ENCODE data around the gene CLDN5. TPM values are rescaled to one million over a fixed set of nuclear protein-coding genes. Genes with fewer than 3 reads are reported as not detected.
A peak's percentile ranks its signal among the peaks of the same experiment; 100 is the strongest.

Gene CLDN5
- total RNA-seq, 1 donor from 2014 or later = 213 TPM

GRCh38 chr22:19525666-19526065 lies 1.5 kb upstream of the CLDN5 start:
- Histone ChIP-seq H3K36me3 (no peaks in the 10 kb centered on the region), H3K4me1 (peaks cover 27% of the 10 kb centered on the region), H3K9me3 (no peaks in the 10 kb centered on the region), H3K4me3 (peak overlapping the region; percentile 61), H3K27ac (peak overlapping the region; percentile 91), H3K27me3 (ENCODE audit: low read depth) (peaks cover 52% of the 10 kb centered on the region)
- no peak for TF ChIP-seq CTCF (IDR thresholded peaks at IDR 0.05)
- ATAC-seq (no peak), DNase-seq (no peak)
- intact Hi-C loops (cut with DNase I) = no loop called here

- intact Hi-C loops (cut with DNase I) = no loop called here
- Histone ChIP-seq H3K9me3 (no peaks in the 10 kb centered on the region), H3K27me3 (ENCODE audit: low read depth) (peaks cover 52% of the 10 kb centered on the region), H3K4me3 (peak overlapping the region; percentile 61), H3K27ac (peak overlapping the region; percentile 91), H3K36me3 (no peaks in the 10 kb centered on the region), H3K4me1 (peaks cover 27% of the 10 kb centered on the region)
- no peak for TF ChIP-seq CTCF (IDR thresholded peaks at IDR 0.05)
- peak; percentile 23 to 33 for ATAC-seq
- no peak for DNase-seq
Observed at GRCh38 chr22:19525116-19525660, 978 bp upstream of the CLDN5 start.

GRCh38 chr22:19523240-19524169 lies 705 bp downstream of the CLDN5 start:
- Histone ChIP-seq H3K9me3 (no peaks in the 10 kb centered on the region), H3K4me3 (peak overlapping the region; percentile 61), H3K27me3 (ENCODE audit: low read depth) (peaks cover 52% of the 10 kb centered on the region), H3K4me1 (peaks cover 27% of the 10 kb centered on the region), H3K27ac (peak overlapping the region; percentile 91), H3K36me3 (no peaks in the 10 kb centered on the region)
- no peak for TF ChIP-seq CTCF (IDR thresholded peaks at IDR 0.05)
- DNase-seq = no peak
- intact Hi-C loops (cut with DNase I) = no loop called here
- ATAC-seq = peak; percentile 3 to 4

- no peaks in the 10 kb centered on the region for H3K36me3 ChIP-seq
- H3K4me1 ChIP-seq = peaks cover 23% of the 10 kb centered on the region
- peaks cover 52% of the 10 kb centered on the region for H3K27me3 ChIP-seq (ENCODE audit: low read depth)
- no peaks in the 10 kb centered on the region for H3K9me3 ChIP-seq
- peak overlapping the region; percentile 91 for H3K27ac ChIP-seq
- H3K4me3 ChIP-seq = peak overlapping the region; percentile 61
- no peak for TF ChIP-seq CTCF (IDR thresholded peaks at IDR 0.05)
- no peak for DNase-seq
- ATAC-seq = no peak
- intact Hi-C loops (cut with DNase I) = no loop called here
Observed at GRCh38 chr22:19522881-19523239, 1.4 kb downstream of the CLDN5 start.

- Histone ChIP-seq H3K27ac (peak overlapping the region; percentile 91), H3K27me3 (ENCODE audit: low read depth) (peaks cover 51% of the 10 kb centered on the region), H3K4me3 (peak overlapping the region; percentile 61), H3K4me1 (peaks cover 18% of the 10 kb centered on the region), H3K9me3 (no peaks in the 10 kb centered on the region), H3K36me3 (no peaks in the 10 kb centered on the region)
- no peak for DNase-seq
- ATAC-seq = no peak
- intact Hi-C loops (cut with DNase I) = no loop called here
- no peak for TF ChIP-seq CTCF (IDR thresholded peaks at IDR 0.05)
Observed at GRCh38 chr22:19522190-19522880, 1.9 kb downstream of the CLDN5 start.

Measured in lower lobe of right lung (tissue), 2 donors.